Ovary (tissue), 9 donors: ENCODE measurements around the gene EGFLAM. TPM values are rescaled to one million over a fixed set of nuclear protein-coding genes. Genes with fewer than 3 reads are reported as not detected.

Source experiments
- DNase-seq, 5 donors: peaks; one replicate each; pipeline ENCODE4 v3.0.0-alpha.2; 2019 to 2020
- H3K27ac ChIP-seq, 2 donors: fragments of 200-600 bp; one replicate each; pipeline versions ENCODE4 v1.5.1 to v1.8.0; 2019 to 2022
- H3K27me3 ChIP-seq: fragments of 200-600 bp; one replicate; pipeline ENCODE4 v1.8.0; 2022
- H3K36me3 ChIP-seq: fragments of 200-600 bp; sonication (generic); one replicate; pipeline ENCODE4 v1.5.1; 2019
- H3K4me1 ChIP-seq: one replicate; pipeline ENCODE4 v1.8.1; 2013; ENCODE audit warnings: mild to moderate bottlenecking, moderate library complexity; ENCODE audit not compliant: insufficient read depth
- H3K4me3 ChIP-seq: fragments of 200-600 bp; sonication (generic); one replicate; pipeline ENCODE4 v1.5.1; 2017
- H3K9me3 ChIP-seq, 2 donors: fragments of 200-600 bp in 1 of 2; sonication (generic) in 1 of 2; one replicate each; pipeline versions ENCODE4 v1.5.1 to v1.8.1; 2013 to 2019; ENCODE audit warnings: mild to moderate bottlenecking in 1 of 2, moderate library complexity in 1 of 2
- CTCF ChIP-seq, 3 donors: fragments of 450-650 bp in 2 of 3; fragments of 200-600 bp in 1 of 3; IDR thresholded peaks; one replicate each; pipeline versions ENCODE4 v1.5.1 to v1.8.0; 2016 to 2022; ENCODE audit warnings: antibody characterized with exemption in 3 of 3, mild to moderate bottlenecking in 1 of 3
- EP300 ChIP-seq: sonication (generic); formaldehyde crosslinking; IDR thresholded peaks from one replicate; pipeline ENCODE4 v1.6.1; 2017; ENCODE audit warnings: antibody characterized with exemption
- POLR2A ChIP-seq: fragments of 450-650 bp; IDR thresholded peaks from one replicate; pipeline ENCODE4 v1.6.1; 2017; ENCODE audit warnings: antibody characterized with exemption, mild to moderate bottlenecking, moderate library complexity
- WGBS, 3 donors: extraction: QIAGEN DNeasy Blood & Tissue Kit in 1 of 3; methylation state at CpG; one replicate each; pipeline versions ENCODE4 v1.1.5 to v1.1.7; 2013 to 2017; 5-methylcytosine and 5-hydroxymethylcytosine counted together
- intact Hi-C, 4 donors: fragments of 100-400 bp; cut with DNase I; formaldehyde crosslinking; loops; one replicate each; pipeline versions ENCODE4 v1.11.0 to v1.15.1; 2022 to 2023
- polyA plus RNA-seq, 2 donors: library from polyadenylated mRNA; stranded (reverse); fragments of 200-250 nt in 1 of 2; fragments of 350-450 nt in 1 of 2; fragmentation: Illumina TruSeq in 1 of 2; extraction: RNeasy Lipid Tissue Mini Kit (QIAGEN cat#74804) in 1 of 2; gene quantifications; one replicate each; pipeline ENCODE4 v1.2.3, GENCODE V29; 2013 to 2014
- total RNA-seq, 7 donors: library from RNA; depleted of rRNA in 2 of 7; stranded (reverse); fragments of >200 nt in 2 of 7; fragmentation: NEBNext Ultra II Directional in 3 of 7; extraction: Animal tissue kit (Norgen Biotek cat#: 25700) in 3 of 7; gene quantifications; one replicate each; pipeline versions ENCODE4 v1.1.0 to v1.2.4, GENCODE V29; 2016 to 2023
- donor health status: DM: no; HTN: no; CAD: no; lungs with moderate emphysema.
- donor health status: DM: no; HTN: no; CAD: no.
- donor health status: Bipolar disorder and iron deficiency.
- donor health status: DM: yes; HTN: yes; CAD: no.
- donor health status: DM: no; HTN: no; CAD: no.
- donor health status: DM: yes; HTN: yes; CAD: no.

EGFLAM gene
- total and polyA plus RNA-seq, 9 donors, result 6.1 to 37.8 (median 17.1) TPM

- intact Hi-C loops, result no loop called here
- Histone ChIP-seq H3K4me1 (peaks cover 3% of the 10 kb centered on the region), H3K9me3 (no peaks in the 10 kb centered on the region), H3K27ac (no peak overlapping the region), H3K36me3 (no peaks in the 10 kb centered on the region), H3K4me3 (no peak overlapping the region), H3K27me3 (no peaks in the 10 kb centered on the region)
- no peak for DNase-seq
- 93 to 96% (median 95%) methylated on average over 6 of the region's 6 CpGs for WGBS, 3 donors
- TF ChIP-seq EP300, result no peak
- no peak for TF ChIP-seq POLR2A
- TF ChIP-seq CTCF (IDR thresholded peaks at IDR 0.05), result no peak
These were observed 145.7 kb downstream of the EGFLAM start for GRCh38 chr5:38403877-38404635.

DNA sequence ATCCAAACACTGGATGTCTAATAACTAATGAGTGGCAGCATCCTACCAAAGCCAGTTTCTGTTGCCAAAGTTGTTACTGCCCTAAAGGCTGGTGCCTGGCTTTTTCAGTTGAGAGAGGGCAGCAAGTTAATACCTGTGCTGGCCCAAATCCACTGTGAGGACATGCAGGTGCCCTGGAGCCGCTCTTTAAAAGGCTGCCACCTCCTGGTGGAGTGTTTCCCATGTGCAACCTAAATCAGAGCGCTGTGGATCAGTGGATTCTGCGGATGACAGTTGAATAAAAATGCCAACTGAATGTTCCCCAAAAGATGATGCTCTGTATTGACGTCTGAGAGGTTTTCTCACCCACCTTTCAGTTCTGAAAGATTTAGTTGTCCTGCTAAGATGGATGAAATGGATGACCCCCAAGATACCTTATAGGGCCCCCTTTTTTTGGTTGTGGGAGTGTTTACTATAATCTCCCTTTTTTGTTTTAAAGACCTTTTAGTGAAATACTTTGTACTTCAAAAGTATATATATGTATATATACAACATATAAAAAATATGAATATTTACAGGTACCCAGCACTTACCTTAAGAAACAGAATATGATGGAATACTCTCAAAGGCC lies 146.4 kb downstream of the EGFLAM start:
- WGBS, 3 donors, result 87 to 92% (median 89%) methylated on average over 4 of the region's 4 CpGs
- Histone ChIP-seq H3K27me3 (no peaks in the 10 kb centered on the region), H3K4me1 (peaks cover 1% of the 10 kb centered on the region), H3K36me3 (no peaks in the 10 kb centered on the region), H3K27ac (no peak overlapping the region), H3K4me3 (no peak overlapping the region), H3K9me3 (no peaks in the 10 kb centered on the region)
- no peak for DNase-seq
- TF ChIP-seq EP300, result no peak
- TF ChIP-seq POLR2A, result no peak
- TF ChIP-seq CTCF (IDR thresholded peaks at IDR 0.05), result no peak
- intact Hi-C loops, result no loop called here

DNA sequence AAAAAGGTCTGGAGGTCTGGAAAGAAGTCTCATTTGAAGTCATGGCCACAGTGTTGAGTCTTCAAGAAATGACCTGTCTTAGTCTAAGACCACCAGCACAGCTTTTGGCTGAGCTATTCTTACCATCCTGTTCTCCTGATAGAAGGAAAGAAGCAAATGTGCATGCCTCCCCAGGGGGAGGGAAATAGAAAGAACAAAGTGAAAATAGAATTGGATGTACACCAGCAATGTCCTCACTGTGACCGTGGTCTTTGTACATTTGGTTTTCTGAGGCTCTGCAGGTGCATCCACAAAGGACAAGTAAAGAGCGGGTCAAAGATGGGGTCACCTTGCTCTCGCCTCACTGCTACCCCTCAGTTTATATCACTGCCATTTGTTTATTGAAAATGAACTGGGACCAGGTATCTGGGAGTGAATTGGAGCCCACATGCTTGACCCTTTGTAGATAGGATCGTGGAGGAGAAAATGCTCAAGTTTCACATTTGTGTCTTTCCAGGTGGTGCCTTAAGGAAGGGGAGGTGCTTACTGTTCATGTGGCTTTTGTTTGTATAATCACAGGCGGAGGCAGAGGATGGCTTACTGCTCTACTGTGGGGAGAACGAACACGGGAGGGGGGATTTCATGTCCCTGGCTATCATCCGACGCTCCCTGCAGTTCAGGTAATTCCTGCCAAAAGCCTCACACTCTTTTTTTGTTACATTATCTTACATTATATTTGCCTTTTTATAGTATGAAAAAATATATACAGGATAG lies 150.3 kb downstream of the EGFLAM start:
- Histone ChIP-seq H3K36me3 (no peaks in the 10 kb centered on the region), H3K27me3 (no peaks in the 10 kb centered on the region), H3K27ac (no peak overlapping the region), H3K9me3 (no peaks in the 10 kb centered on the region), H3K4me3 (no peak overlapping the region), H3K4me1 (no peaks in the 10 kb centered on the region)
- DNase-seq, result no peak
- WGBS, 3 donors, result 80 to 87% (median 85%) methylated on average over 9 of the region's 9 CpGs
- no peak for TF ChIP-seq POLR2A
- TF ChIP-seq EP300, result no peak
- no peak for TF ChIP-seq CTCF (IDR thresholded peaks at IDR 0.05)
- intact Hi-C loops, result no loop called here

- intact Hi-C loops, result no loop called here
- no peaks in the 10 kb centered on the region for H3K9me3 ChIP-seq
- no peaks in the 10 kb centered on the region for H3K4me1 ChIP-seq
- TF ChIP-seq CTCF (IDR thresholded peaks at IDR 0.05) (no peak), POLR2A (no peak), EP300 (no peak)
- no peak for DNase-seq
- H3K36me3 ChIP-seq, result no peaks in the 10 kb centered on the region
- no peak overlapping the region for H3K27ac ChIP-seq
- H3K4me3 ChIP-seq, result no peak overlapping the region
- H3K27me3 ChIP-seq, result no peaks in the 10 kb centered on the region
- 94 to 95% (median 94%) methylated on average over 7 of the region's 7 CpGs for WGBS, 3 donors
These were observed 152.1 kb downstream of the EGFLAM start for GRCh38 chr5:38410304-38410990.
